NCI-H748 (cell line): Measurements from ENCODE around the gene KIAA0825.

ENCODE experiments used
- DNase-seq: peaks from one replicate; lab custom pipeline; 2025; ENCODE audit not compliant: unreplicated experiment; lab: John Stamatoyannopoulos, UW

KIAA0825 gene

DNA sequence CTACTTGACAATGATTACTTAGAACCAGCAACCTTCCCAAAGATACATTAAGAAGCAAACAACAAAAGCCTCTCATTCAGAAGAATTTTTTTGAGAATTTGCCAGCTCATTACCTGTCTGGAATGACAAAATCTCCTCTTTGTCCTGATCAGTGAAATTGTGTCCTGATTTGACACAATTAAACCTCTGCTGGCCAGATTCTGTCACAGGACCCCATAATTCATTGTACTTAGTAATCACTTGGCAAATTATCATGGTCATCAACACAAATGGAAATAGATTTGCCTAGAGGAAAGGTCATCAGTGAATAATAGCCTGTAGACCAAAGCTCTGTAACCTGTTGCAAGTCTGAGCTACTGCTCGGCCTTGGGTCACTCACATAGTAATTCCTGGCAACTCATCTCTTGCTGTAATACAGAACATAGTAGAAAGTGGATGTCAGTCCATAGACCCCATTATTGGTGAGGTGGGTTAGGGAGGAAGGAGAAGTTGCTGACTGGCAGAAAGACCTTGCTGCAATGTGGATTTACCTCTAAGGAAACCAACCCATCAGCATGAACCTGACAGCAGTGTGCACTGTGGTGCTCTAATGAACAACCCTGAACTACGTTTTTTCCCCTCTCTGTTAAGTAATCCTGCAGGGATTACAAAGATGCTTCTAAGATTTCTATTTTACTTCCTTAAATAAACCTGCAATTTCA is 370.1 kb downstream of the KIAA0825 start:
- no peak for DNase-seq

- DNase-seq = no peak
These were observed 372.8 kb downstream of the KIAA0825 start for GRCh38 chr5:94245608-94246007.

GRCh38 chr5:94244921-94245320 is 373.5 kb downstream of the KIAA0825 start:
- no peak for DNase-seq

- no peak for DNase-seq
These were observed 374.8 kb downstream of the KIAA0825 start for GRCh38 chr5:94243612-94244011.

- no peak for DNase-seq
These were observed 377.3 kb downstream of the KIAA0825 start for GRCh38 chr5:94240993-94241651.

- DNase-seq = no peak
These were observed 377.8 kb downstream of the KIAA0825 start for GRCh38 chr5:94240596-94240992.

DNA sequence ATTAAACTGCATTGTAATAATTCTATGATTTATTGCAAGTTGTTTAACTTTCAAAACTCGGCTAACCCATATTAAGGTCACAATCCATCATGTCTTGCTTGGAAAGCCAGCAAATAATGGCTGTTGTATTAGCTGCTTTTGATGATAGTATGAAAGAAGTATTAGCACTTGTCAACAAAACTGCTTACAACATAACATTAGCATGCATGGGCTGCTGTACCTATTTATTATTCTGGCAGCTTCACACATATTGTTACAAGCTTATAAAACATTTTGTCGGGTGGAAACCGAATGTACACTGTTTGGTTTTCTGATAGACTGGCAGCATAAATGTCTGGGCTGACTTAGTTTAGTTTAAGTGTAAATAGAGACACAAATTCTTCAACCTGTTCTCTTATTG is 378.3 kb downstream of the KIAA0825 start:
- DNase-seq = no peak

DNA sequence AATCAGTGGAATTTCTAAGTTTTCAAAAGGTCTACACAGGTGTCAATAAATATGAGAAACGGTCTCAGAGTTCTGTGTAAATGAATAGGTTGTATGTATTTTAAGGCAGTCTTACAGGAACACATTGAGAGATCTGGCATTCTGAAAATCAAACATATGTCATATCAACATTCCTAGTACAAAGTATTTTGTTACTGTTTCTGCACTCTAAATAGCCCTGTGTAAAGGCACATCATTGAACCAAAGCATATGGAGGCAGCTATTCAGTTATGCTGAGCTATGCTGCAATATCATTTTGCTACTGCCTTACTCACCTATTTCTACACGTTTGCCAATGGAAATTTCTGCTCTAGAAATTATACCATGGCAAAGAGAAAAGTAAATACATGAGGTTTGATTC is 379.1 kb downstream of the KIAA0825 start:
- DNase-seq = no peak

DNA sequence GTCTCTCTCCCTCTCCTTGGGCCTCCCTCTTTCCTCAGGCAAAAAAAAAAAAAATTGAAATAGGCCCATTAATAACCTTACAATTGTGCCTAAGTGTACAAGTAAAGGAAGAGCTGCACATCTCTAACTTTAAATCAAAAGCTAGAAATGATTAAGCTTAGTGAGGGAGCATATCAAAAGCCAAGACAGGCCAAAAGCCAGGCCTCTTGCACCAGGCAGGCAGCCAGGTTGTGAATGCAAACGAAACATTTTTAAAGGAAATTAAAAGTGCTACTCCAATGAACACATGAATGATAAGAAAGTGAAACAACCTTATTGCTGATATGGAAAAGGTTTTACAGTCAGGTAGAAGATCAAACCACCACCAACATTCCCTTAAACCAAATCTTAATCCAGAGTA is 383.4 kb downstream of the KIAA0825 start:
- DNase-seq = no peak

GRCh38 chr5:94228791-94229190 is 389.6 kb downstream of the KIAA0825 start:
- no peak for DNase-seq

GRCh38 chr5:94223235-94223634 is 395.2 kb downstream of the KIAA0825 start:
- DNase-seq = no peak

GRCh38 chr5:94218374-94218773 is 400.0 kb downstream of the KIAA0825 start:
- DNase-seq = no peak

- DNase-seq = no peak
These were observed 400.7 kb downstream of the KIAA0825 start for GRCh38 chr5:94217745-94218144.

- DNase-seq = no peak
These were observed 401.2 kb downstream of the KIAA0825 start for GRCh38 chr5:94217216-94217615.

- DNase-seq = no peak
These were observed 405.9 kb downstream of the KIAA0825 start for GRCh38 chr5:94212476-94212875.

DNA sequence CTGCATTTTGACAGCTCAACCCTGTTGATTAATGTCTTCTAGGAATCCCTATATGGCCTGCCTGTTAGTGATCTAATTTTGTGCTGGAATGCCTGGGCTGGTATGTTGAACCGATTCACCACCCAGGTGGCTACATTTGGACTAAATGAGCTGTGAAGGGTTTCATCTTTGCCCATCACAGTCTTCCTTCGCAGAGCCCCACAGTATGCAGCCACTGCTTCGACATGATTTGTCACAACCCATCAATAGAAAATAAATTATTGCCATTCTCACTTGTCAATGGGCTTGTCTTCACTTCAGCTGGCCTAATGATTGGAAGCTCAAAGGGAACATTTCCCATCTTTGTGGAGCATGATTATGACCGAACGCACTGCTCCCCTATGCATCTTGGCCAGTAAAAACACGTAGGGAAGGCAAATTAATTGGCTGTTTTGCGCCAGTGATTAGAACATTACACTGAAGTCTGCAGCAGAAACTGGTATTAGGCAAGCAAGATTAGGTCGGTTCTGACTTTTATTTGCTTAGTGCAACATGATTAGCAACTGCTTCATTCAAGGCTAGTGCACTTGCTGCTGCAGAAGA is 408.5 kb downstream of the KIAA0825 start:
- DNase-seq = no peak

GRCh38 chr5:94209272-94209671 is 409.1 kb downstream of the KIAA0825 start:
- DNase-seq = no peak

- no peak for DNase-seq
These were observed 418.8 kb downstream of the KIAA0825 start for GRCh38 chr5:94199566-94199965.

- DNase-seq = no peak
These were observed 420.4 kb downstream of the KIAA0825 start for GRCh38 chr5:94197970-94198369.

GRCh38 chr5:94196953-94197352 is 421.5 kb downstream of the KIAA0825 start:
- DNase-seq = no peak

GRCh38 chr5:94192658-94193391 is 425.6 kb downstream of the KIAA0825 start:
- peak; percentile 59 for DNase-seq

- peak; percentile 38 for DNase-seq
These were observed 426.8 kb downstream of the KIAA0825 start for GRCh38 chr5:94191604-94192003.
